NB4 (cell line): ENCODE data around the gene B9D1.

Experiments
- MYC ChIP-seq: IDR thresholded peaks from 2 replicates; pipeline ENCODE4 v1.6.1; 2011; ENCODE audit warnings: low read depth, low read length
- POLR2A ChIP-seq: IDR thresholded peaks from 2 replicates; pipeline ENCODE4 v1.6.1; 2011; ENCODE audit warnings: mild to moderate bottlenecking; ENCODE audit not compliant: insufficient read length; ENCODE audit errors: extremely low read depth
- TF ChIP-seq, protein P1 (sequence below): IDR thresholded peaks from one replicate; pipeline ENCODE4 v1.5.1; 2012; ENCODE audit warnings: low read depth, low read length

- TF ChIP-seq POLR2A, result no peak
- TF ChIP-seq MYC, result no peak
- TF ChIP-seq, protein P1, sequence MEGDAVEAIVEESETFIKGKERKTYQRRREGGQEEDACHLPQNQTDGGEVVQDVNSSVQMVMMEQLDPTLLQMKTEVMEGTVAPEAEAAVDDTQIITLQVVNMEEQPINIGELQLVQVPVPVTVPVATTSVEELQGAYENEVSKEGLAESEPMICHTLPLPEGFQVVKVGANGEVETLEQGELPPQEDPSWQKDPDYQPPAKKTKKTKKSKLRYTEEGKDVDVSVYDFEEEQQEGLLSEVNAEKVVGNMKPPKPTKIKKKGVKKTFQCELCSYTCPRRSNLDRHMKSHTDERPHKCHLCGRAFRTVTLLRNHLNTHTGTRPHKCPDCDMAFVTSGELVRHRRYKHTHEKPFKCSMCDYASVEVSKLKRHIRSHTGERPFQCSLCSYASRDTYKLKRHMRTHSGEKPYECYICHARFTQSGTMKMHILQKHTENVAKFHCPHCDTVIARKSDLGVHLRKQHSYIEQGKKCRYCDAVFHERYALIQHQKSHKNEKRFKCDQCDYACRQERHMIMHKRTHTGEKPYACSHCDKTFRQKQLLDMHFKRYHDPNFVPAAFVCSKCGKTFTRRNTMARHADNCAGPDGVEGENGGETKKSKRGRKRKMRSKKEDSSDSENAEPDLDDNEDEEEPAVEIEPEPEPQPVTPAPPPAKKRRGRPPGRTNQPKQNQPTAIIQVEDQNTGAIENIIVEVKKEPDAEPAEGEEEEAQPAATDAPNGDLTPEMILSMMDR, result peak; percentile 33
Observed at GRCh38 chr17:19321481-19322128, 40.9 kb downstream of the B9D1 start.
